Mucosa of descending colon (tissue), 3 donors: ENCODE results near the gene EYA4. TPM values are rescaled to one million over a fixed set of nuclear protein-coding genes. Genes with fewer than 3 reads are reported as not detected.

Experiments used
- ATAC-seq: fragments of 200-7000 bp; cut with Tn5 transposase; one replicate; pipeline ENCODE4 v1.9.1; 2020; ENCODE audit warnings: mild to moderate bottlenecking, moderate library complexity
- DNase-seq, 3 donors: peaks; one replicate each; pipeline ENCODE4 v3.0.0-alpha.2; 2020
- H3K36me3 ChIP-seq: fragments of 200-600 bp; one replicate; pipeline ENCODE4 v1.8.0; 2021; ENCODE audit warnings: low read depth, mild to moderate bottlenecking
- H3K4me1 ChIP-seq: fragments of 200-600 bp; one replicate; pipeline ENCODE4 v1.8.0; 2021; ENCODE audit warnings: low read depth, mild to moderate bottlenecking
- H3K4me3 ChIP-seq: fragments of 200-600 bp; one replicate; pipeline ENCODE4 v1.8.0; 2021; ENCODE audit warnings: mild to moderate bottlenecking
- H3K9me3 ChIP-seq: fragments of 200-600 bp; one replicate; pipeline ENCODE4 v1.8.0; 2021; ENCODE audit warnings: mild to moderate bottlenecking
- intact Hi-C, 2 donors: fragments of 100-400 bp; cut with DNase I in 1 of 2; cut with micrococcal nuclease in 1 of 2; formaldehyde crosslinking; loops; one replicate each; pipeline versions ENCODE4 v1.11.0 to v1.11.1; 2022; cut with DNase I, micrococcal nuclease
- total RNA-seq, 3 donors: library from RNA; stranded (reverse); fragmentation: NEBNext Ultra II Directional in 2 of 3; extraction: Animal tissue kit (Norgen Biotek cat#: 25700) in 2 of 3; gene quantifications; one replicate each; pipeline versions ENCODE4 v1.2.1 to v1.2.4, GENCODE V29; 2021 to 2023
- TF ChIP-seq, protein P1 (sequence below): fragments of 200-600 bp; IDR thresholded peaks from one replicate; pipeline ENCODE4 v1.8.0; 2022; ENCODE audit warnings: antibody characterized with exemption, mild to moderate bottlenecking
- donor health status: DM: no; HTN: no; CAD: no; lungs with moderate emphysema.
- donor health status: DM: no; HTN: no; CAD: no.
- donor health status: DM: no; HTN: yes; CAD: no.

The EYA4 gene
- total RNA-seq, 3 donors from 2014 or later: 0.41 to 0.66 TPM; not detected in 1

DNA sequence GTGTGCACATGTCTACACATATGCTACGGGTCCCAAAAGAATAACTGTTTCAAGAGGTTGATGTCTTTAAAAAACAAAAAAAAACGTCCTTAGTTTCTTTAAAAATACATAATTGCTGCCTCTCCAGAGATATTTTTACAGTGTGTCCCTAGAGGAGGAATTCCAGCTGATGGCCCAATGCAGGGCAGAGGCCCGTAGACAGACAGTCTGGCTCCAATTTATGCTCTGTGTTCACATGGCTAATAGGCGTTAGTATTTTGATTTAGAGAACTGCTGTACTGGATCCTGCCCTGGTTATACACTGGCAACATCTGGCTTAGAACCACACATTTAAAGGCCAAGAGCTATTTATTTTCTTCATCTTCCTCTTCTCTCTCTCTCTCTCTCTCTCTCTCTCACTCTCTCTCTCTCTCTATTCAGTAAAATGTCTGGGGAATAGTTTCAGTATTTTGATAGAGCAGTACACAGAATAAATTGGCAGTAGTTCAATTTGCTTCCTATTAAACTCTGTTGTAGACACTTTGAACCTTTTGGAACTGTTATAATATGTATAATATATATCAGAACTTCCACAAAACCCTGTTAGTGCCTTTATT lies 260.6 kb downstream of the EYA4 start:
- H3K4me1 ChIP-seq: no peaks in the 10 kb centered on the region
- H3K36me3 ChIP-seq: no peaks in the 10 kb centered on the region
- H3K9me3 ChIP-seq: no peaks in the 10 kb centered on the region
- ATAC-seq: no peak
- TF ChIP-seq, protein P1, sequence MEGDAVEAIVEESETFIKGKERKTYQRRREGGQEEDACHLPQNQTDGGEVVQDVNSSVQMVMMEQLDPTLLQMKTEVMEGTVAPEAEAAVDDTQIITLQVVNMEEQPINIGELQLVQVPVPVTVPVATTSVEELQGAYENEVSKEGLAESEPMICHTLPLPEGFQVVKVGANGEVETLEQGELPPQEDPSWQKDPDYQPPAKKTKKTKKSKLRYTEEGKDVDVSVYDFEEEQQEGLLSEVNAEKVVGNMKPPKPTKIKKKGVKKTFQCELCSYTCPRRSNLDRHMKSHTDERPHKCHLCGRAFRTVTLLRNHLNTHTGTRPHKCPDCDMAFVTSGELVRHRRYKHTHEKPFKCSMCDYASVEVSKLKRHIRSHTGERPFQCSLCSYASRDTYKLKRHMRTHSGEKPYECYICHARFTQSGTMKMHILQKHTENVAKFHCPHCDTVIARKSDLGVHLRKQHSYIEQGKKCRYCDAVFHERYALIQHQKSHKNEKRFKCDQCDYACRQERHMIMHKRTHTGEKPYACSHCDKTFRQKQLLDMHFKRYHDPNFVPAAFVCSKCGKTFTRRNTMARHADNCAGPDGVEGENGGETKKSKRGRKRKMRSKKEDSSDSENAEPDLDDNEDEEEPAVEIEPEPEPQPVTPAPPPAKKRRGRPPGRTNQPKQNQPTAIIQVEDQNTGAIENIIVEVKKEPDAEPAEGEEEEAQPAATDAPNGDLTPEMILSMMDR: no peak
- no peak for DNase-seq
- intact Hi-C loops: no loop called here
- H3K4me3 ChIP-seq: no peak overlapping the region

DNA sequence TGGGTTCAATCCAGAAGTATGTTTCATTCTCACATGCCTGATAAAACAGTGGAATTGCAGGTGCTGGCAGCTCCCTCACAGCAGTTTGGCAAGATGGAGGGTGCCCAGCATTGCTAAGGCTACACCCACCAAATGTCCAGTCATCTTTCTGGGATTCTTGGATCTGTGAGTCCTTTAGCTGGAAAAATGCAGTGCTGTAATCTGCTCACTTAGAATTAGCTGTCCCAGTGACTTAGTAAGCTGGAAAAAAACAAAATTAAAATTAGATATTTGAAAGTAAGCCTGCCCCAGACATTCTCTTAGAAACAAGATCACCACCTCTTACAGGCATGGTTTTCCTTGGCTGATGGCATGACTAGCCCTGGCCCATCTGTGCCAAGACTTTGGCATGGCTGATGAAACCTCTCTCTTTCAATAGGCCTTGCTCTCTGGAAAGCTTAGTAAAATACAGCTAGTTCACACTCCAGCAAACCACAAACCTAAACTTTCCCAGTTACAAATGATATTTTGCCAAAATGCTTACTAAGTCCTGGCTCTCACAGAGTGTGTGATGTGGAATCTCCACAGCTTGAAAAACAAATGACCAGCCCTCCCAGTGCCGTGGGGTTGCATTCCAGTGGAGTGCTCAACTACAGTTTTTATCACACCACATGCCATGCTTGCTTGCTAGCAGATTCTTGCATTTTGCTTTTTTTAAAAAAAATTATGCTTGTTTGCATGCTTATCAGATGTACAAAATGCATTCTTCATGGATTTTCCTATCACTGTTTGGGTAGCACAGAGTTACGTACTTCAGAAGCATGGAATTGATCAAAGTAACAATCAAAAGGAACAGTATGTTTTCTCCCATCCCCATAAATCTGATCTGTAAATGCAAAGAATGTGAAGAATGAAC lies 261.5 kb downstream of the EYA4 start:
- no peaks in the 10 kb centered on the region for H3K9me3 ChIP-seq
- H3K4me1 ChIP-seq: no peaks in the 10 kb centered on the region
- H3K36me3 ChIP-seq: no peaks in the 10 kb centered on the region
- ATAC-seq: no peak
- intact Hi-C loops: no loop called here
- no peak overlapping the region for H3K4me3 ChIP-seq
- DNase-seq: no peak
- TF ChIP-seq, protein P1: no peak

DNA sequence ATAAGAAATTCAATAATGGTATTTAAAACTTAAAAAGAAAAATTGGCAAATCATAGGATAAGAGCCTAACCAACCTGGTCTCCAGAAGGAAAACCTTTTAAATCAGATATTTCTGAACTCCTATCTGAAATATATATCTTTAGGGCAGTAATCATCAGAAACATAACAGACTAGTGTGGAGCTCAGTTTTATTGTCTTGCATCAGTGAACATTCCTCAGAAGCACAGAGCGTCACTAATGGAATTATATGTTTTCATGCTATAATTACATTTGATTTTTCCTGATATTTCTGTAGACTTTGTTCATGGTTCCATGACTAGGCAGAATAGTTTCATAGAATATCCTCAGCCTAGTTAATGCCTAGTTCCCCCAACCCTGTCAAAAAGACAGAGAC lies 262.2 kb downstream of the EYA4 start:
- intact Hi-C loops: no loop called here
- Histone ChIP-seq H3K4me3 (no peak overlapping the region), H3K4me1 (no peaks in the 10 kb centered on the region), H3K9me3 (no peaks in the 10 kb centered on the region), H3K36me3 (no peaks in the 10 kb centered on the region)
- no peak for DNase-seq
- TF ChIP-seq, protein P1: no peak
- no peak for ATAC-seq

DNA sequence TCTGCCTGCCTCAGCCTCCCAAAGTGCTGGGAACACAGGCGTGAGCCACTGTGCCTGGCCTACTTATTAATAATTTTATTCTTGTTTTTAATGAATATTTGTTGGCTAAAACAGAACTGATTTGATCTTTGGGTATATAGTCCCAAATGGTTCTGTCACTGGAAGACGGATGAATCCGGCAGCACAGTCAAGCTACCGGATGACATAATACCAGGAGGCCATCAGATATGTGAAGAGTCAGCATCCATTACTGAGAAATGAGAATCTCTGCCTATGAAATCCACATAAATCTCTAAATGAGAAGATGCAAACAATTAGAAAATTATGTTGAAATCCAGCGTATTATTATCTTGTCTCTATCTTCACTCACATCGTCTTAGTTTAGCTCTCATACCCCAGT lies 263.0 kb downstream of the EYA4 start:
- ATAC-seq (no peak), DNase-seq (no peak)
- H3K4me3 ChIP-seq: no peak overlapping the region
- no peaks in the 10 kb centered on the region for H3K9me3 ChIP-seq
- TF ChIP-seq, protein P1: no peak
- no peaks in the 10 kb centered on the region for H3K36me3 ChIP-seq
- intact Hi-C loops: no loop called here
- no peaks in the 10 kb centered on the region for H3K4me1 ChIP-seq

DNA sequence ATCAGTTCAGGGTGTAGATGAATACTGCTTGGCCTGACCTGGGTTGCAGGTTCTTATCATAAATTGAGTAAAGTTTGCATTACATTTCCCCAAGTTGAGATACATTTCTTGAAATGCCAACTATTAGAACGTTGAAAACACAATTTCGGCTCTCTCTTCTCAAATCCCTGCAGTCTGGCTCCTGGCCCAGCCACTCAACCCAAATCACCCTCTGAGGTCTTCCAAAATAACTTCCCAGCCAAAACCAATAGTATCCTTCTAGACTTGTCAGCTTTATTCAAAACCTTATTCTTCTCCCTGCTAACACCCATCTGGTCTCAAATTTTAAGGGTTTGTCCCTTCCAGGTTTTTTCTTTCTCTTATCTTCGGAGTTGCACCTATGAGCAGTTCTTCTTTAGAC lies 263.6 kb downstream of the EYA4 start:
- intact Hi-C loops: no loop called here
- no peak for ATAC-seq
- Histone ChIP-seq H3K4me1 (no peaks in the 10 kb centered on the region), H3K36me3 (no peaks in the 10 kb centered on the region), H3K9me3 (no peaks in the 10 kb centered on the region), H3K4me3 (no peak overlapping the region)
- DNase-seq: no peak
- TF ChIP-seq, protein P1: no peak
